Measurements from ENCODE around the gene ARHGEF26. TPM values are rescaled to one million over a fixed set of nuclear protein-coding genes. Genes with fewer than 3 reads are reported as not detected.
"Not testable (repeated sequence)": the region's sequence is repeated elsewhere in the genome, so short reads cannot be mapped to it uniquely, and the experiment has no call there.

ARHGEF26 gene, protein sequence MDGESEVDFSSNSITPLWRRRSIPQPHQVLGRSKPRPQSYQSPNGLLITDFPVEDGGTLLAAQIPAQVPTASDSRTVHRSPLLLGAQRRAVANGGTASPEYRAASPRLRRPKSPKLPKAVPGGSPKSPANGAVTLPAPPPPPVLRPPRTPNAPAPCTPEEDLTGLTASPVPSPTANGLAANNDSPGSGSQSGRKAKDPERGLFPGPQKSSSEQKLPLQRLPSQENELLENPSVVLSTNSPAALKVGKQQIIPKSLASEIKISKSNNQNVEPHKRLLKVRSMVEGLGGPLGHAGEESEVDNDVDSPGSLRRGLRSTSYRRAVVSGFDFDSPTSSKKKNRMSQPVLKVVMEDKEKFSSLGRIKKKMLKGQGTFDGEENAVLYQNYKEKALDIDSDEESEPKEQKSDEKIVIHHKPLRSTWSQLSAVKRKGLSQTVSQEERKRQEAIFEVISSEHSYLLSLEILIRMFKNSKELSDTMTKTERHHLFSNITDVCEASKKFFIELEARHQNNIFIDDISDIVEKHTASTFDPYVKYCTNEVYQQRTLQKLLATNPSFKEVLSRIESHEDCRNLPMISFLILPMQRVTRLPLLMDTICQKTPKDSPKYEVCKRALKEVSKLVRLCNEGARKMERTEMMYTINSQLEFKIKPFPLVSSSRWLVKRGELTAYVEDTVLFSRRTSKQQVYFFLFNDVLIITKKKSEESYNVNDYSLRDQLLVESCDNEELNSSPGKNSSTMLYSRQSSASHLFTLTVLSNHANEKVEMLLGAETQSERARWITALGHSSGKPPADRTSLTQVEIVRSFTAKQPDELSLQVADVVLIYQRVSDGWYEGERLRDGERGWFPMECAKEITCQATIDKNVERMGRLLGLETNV
- 10 to 100 TPM; 23.6 to 29.7 (median 27.0) TPM for polyA plus RNA-seq (ENCODE audit: insufficient read depth in 1 of 5, insufficient read length in 5 of 5, low replicate concordance in 1 of 5)
- long read RNA-seq, donor 1, partial matches to known transcripts, result 11 of 13 reads
- long read RNA-seq, donor 1, other reads (novel, unspliced or antisense), result 0 of 13 reads
- long read RNA-seq, donor 2, partial matches to known transcripts, result 0 of 1 reads
- long read RNA-seq, donor 2, other reads (novel, unspliced or antisense), result 0 of 1 reads
- long read RNA-seq, donor 3, partial matches to known transcripts, result 0 of 1 reads
- long read RNA-seq, donor 3, other reads (novel, unspliced or antisense), result 0 of 1 reads
- long read RNA-seq, donor 4, partial matches to known transcripts, result 125 of 125 reads
- long read RNA-seq, donor 4, other reads (novel, unspliced or antisense), result 0 of 125 reads
- long read RNA-seq, donor 5, partial matches to known transcripts, result 12 of 12 reads
- long read RNA-seq, donor 5, other reads (novel, unspliced or antisense), result 0 of 12 reads
- long read RNA-seq, donor 6, partial matches to known transcripts, result 0 of 2 reads
- long read RNA-seq, donor 6, other reads (novel, unspliced or antisense), result 0 of 2 reads
- long read RNA-seq, donor 7, partial matches to known transcripts, result 6 of 7 reads
- long read RNA-seq, donor 7, other reads (novel, unspliced or antisense), result 0 of 7 reads
- long read RNA-seq, donor 8, partial matches to known transcripts, result 0 of 1 reads
- long read RNA-seq, donor 8, other reads (novel, unspliced or antisense), result 0 of 1 reads

GRCh38 chr3:154120961-154121700, at the start of gene ARHGEF26:
Gene ARHGEF26 (plus strand): TSS chr3:154121390. CDS start chr3:154121993, 603 bp downstream.
- DNase-seq, result peak; percentile 87 to 89

GRCh38 chr3:154074966-154075365, 46.2 kb upstream of the ARHGEF26 start:
- no peak for DNase-seq

DNA sequence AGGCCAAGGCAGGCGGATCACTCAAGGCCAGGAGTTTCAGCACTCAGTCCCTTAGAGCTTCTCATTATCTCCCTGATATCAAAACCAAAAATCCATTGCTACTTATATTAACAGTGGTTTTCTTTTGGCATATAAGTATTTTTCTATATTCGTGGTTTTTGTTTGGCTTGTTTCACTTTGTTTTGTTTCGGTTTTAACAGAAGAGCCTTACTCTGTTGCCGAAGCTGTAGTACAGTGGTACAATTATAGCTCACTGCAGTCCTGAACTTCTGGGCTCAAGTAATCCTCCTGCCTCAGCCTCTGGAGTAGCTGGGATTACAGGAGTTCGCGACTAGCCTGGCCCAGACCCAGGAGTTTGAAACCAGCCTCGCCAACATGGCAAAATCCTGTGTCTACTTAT, 42.5 kb upstream of the ARHGEF26 start:
- no peak for DNase-seq

DNA sequence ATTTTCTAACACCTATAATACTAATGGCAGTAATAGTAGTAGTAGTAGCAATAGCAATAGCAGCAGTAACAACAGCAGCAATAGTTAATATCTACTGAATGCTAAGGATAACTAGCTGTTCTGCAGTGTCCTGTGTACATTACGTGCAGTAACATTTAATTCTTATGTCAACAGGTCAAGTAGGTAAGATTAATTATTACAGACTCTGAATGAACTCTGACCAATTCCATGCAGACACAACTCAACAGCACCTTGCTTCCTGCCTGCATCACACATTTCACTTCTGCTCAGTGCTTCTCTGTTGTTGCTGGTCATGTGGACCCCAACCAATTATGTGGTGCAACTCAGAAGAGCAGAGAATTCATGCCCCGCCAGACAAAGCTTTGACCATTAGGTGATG, 39.9 kb upstream of the ARHGEF26 start:
- no peak for DNase-seq

DNA sequence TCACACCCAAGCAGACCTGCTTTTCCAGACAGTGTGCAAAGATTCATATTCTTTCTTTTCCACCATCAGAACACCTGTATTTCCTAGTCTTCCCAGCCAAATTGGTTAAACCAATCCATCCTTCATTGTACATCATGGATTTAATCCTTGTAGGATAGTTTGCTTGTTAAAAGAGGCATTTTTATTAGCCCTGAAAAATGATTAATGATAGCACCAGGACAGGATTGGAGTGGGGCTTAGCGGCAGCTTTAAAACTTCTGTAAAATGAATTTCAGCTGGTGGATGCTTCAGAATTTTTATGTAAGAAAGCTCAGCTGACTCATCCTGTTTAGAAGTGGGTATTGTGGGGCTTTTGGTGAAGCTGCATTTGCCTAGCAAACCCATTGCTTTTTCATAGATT, 36.1 kb upstream of the ARHGEF26 start:
- no peak for DNase-seq

GRCh38 chr3:154085799-154086198, 35.4 kb upstream of the ARHGEF26 start:
- no peak for DNase-seq

GRCh38 chr3:154086286-154086685, 34.9 kb upstream of the ARHGEF26 start:
- no peak for DNase-seq

DNA sequence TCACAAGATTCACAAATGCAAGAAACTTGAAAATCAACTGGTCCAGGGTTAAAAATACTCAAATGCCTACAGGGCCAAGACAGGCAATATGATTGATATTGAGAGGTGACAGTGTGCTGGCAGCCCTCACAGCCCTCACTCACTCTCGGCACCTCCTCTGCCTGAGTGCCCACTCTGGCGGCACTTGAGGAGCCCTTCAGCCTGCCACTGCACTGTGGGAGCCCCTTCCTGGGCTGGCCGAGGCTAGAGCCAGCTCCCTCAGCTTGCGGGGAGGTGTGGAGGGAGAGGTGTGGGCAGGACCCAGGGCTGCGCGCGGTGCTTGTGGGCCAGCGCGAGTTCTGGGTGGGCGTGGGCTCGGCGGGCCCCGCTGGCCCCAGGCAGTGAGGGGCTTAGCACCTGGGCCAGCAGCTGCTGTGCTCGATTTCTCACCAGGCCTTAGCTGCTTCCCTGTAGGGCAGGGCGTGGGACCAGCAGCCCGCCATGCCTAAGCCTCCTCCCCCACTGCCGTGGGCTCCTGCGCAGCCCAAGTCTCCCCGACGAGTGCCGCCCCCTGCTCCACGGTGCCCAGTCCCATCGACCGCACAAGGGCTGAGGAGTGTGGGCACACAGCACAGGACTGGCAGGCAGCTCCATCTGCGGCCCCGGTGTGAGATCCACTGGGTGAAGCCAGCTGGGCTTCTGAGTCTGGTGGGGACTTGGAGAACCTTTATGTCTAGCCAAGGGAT, 33.3 kb upstream of the ARHGEF26 start:
- DNase-seq, result not testable (repeated sequence)

DNA sequence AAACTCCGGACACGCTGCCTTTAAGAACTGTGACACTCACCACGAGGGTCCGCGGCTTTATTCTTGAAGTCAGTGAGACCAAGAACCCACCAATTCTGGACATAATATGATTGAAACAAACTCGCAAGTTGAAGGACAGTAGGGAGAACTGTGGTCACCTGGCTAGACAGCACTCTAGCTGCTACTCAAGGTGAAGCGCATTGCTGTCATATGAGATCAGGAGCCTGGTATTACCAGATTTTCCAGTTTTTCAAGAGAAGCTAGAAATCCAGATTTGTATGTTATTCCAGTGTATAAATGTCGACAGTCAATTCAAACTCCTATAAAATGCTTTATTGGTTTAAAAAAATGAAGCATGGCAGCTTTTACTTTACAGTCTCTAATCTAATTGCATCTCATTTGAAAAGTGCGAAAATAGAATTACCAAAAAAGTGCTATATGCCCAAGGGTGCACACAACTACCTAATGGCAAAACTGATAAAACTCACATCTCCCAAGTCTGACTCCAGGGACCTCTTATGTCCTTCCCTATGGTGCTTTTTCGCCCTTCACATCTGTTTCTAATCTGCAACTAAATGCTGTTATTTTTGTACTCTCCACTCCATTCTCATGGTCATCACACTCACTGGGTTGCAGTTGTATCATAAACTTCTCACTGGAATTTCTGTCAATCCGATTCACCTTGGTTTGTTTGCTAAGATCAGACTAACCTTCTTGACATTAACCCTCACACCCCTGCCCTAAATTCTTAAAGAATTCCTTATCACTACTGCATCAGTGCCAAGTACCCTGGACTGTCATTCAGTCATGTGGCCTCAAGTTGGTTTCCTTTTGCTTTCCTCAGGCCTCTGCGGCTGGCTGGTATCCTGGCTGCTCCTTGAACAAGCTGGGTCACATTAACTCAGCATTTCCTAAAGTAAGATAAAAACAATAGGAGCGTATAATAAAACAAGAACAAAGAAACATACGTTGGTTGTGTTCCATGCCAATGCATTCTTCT, 31.5 kb upstream of the ARHGEF26 start:
- peak; percentile 24 to 38 for DNase-seq

GRCh38 chr3:154094051-154094450, 27.1 kb upstream of the ARHGEF26 start:
- DNase-seq, result no peak

- peak in 1 of 2 donors; percentile 23 for DNase-seq
These were observed 25.3 kb upstream of the ARHGEF26 start for GRCh38 chr3:154095832-154096421.

DNA sequence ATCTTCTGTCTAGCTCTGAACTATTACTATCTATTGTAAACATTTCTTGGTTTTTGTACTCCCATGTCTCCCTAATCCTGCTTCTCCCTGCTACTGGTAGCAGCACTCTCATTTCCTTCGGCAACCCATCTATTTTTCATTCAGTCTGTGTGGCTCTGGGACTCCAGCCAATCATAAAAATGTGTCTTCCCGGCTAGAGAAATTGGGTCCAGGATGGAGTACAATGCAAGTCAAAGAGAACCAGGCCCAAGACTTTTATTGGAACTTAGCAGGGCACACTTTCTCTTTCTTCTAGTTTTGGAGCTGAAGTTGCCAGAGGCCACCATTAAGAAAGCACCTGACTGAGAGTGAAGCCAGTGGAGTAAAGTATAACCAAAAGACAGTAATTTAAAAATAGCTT, 22.8 kb upstream of the ARHGEF26 start:
- DNase-seq, result no peak

DNA sequence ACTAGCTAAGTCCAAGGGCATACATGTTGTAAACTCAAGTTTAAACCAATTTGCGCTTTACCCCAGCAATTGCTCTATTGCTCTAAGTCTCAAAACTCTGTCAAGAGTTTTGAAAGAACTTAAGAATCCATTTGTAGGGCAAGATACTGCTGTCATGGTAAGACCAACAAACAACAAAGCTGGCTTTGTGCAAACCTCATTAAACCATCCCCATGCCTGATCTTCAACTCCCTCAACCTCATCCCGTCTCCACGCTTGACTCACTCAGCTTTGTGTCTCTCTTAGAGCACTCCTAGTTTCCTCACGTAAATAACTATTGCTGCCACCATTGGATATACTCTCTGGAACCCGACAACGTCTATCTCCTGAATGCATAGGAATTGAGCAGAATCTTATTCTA, 20.6 kb upstream of the ARHGEF26 start:
- DNase-seq, result no peak

- DNase-seq, result no peak
These were observed 19.9 kb upstream of the ARHGEF26 start for GRCh38 chr3:154101250-154101649.

DNA sequence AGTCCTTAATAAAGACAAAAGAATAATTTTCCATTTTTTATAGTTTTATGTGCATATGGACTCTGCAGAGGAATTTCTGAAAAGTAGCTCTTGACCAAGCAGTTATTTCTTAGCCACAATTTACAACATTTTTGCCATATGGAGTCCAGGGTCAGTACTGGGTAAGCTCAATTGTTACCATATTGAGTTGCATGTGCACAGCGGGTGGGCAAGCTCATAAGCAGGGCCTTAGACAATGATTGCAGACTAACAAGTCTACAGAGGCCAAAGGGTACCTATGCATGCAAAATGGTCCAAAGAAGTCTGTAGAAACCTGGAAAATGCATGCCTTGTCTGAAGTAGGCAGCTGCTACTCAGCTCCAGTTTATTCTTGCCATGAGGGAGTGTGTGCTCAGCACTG, 19.0 kb upstream of the ARHGEF26 start:
- no peak for DNase-seq

- DNase-seq, result no peak
These were observed 15.8 kb upstream of the ARHGEF26 start for GRCh38 chr3:154105218-154105975.

DNA sequence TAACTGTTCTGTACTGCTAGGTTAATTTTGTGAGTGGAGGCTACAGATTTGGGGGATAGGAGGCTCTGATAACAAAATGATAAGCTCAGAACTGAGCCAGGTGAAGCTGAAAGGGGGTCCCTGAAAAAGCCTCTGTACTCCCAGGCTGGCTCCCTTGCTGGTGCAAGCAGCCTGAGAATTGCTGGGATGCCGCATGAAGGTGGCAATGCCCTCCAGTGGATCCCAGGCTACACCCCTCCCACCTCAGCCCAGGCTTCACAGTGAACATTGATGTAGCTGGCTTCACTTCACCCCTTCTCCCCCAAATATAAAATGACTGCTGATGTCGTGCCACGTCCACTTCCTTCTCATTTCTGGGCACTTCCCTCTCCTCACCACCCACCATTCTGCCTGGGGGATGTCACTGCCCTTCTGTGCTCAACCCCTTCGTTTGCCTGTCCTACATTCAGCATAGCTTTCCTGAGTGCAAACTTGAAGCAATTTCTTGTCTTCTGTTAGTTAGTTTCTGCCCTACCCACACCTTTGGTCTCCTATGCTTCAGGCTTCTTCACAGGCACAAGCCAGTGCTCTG, 9.7 kb upstream of the ARHGEF26 start:
- DNase-seq, result no peak

All from right lung (tissue), 10 donors.